Panc1 (cell line): ENCODE measurements around the gene TULP3. TPM values are rescaled to one million over a fixed set of nuclear protein-coding genes. Genes with fewer than 3 reads are reported as not detected.
"Not testable (repeated sequence)": the region's sequence is repeated elsewhere in the genome, so short reads cannot be mapped to it uniquely, and the experiment has no call there.

Source experiments
- ATAC-seq: fragments of 200-7000 bp; cut with Tn5 transposase; 2 replicates; pipeline ENCODE4 v1.9.1; 2020; ENCODE audit warnings: mild to moderate bottlenecking, moderate library complexity
- BruUV-seq: library from RNA; stranded (reverse); fragments of 400-500 nt; replicated peaks from 2 replicates; lab custom pipeline; 2021; lab: Mats Ljungman, UMichigan
- CTCF ChIA-PET: fragments of 300-600 bp; sonication (Branson Sonifier 250); formaldehyde crosslinking; loops from one replicate; lab custom pipeline; 2022; ENCODE audit warnings: antibody characterized with exemption; lab: Charles Lee
- POLR2A ChIA-PET: fragments of 300-600 bp; sonication (Branson Sonifier 250); formaldehyde crosslinking; loops from one replicate; lab custom pipeline; 2022; ENCODE audit warnings: antibody characterized with exemption; lab: Charles Lee
- DNase-seq: peaks from one replicate; pipeline ENCODE4 v3.0.0-alpha.2; 2010; ENCODE audit warnings: low read depth, low spot score
- H3K27ac ChIP-seq: 2 replicates; pipeline ENCODE4 v1.5.1; 2011; ENCODE audit warnings: mild to moderate bottlenecking, low read length, inconsistent platforms
- H3K27me3 ChIP-seq: fragments of 200-500 bp; sonication (Bioruptor generic); 2 replicates; pipeline ENCODE4 v1.6.0; 2014; ENCODE audit warnings: low read length, inconsistent platforms; ENCODE audit not compliant: control insufficient read depth, insufficient read depth
- H3K36me3 ChIP-seq: fragments of 200-500 bp; sonication (Bioruptor generic); 2 replicates; pipeline ENCODE4 v1.5.1; 2014; ENCODE audit warnings: inconsistent platforms, mild to moderate bottlenecking, low read length, moderate library complexity; ENCODE audit not compliant: control insufficient read depth, insufficient read depth
- H3K4me1 ChIP-seq: 2 replicates; pipeline ENCODE4 v1.5.1; 2011; ENCODE audit warnings: inconsistent platforms, mild to moderate bottlenecking, low read length, moderate library complexity; ENCODE audit not compliant: control insufficient read depth, insufficient read depth
- H3K4me3 ChIP-seq, 2 experiments: 2 replicates each; pipeline ENCODE4 v1.5.1; 2011 to 2012; ENCODE audit warnings: low read depth in 2 of 2, low read length in 2 of 2, mild to moderate bottlenecking in 2 of 2, inconsistent platforms in 1 of 2, moderate library complexity in 1 of 2
- H3K9me3 ChIP-seq: fragments of 200-500 bp; sonication (Bioruptor generic); 2 replicates; pipeline ENCODE4 v1.5.1; 2014; ENCODE audit warnings: low read depth, mild to moderate bottlenecking, inconsistent platforms, low read length, moderate library complexity; ENCODE audit not compliant: control insufficient read depth, insufficient read depth
- CTCF ChIP-seq: fragments of 450-650 bp; IDR thresholded peaks from 2 replicates; pipeline ENCODE4 v1.5.1; 2017; ENCODE audit warnings: mild to moderate bottlenecking
- POLR2AphosphoS5 ChIP-seq: IDR thresholded peaks from 2 replicates; pipeline ENCODE4 v1.6.1; 2012; ENCODE audit warnings: mild to moderate bottlenecking, low read depth, low read length, moderate library complexity
- SIN3A ChIP-seq: IDR thresholded peaks from 2 replicates; pipeline ENCODE4 v1.6.1; 2012; ENCODE audit warnings: low read depth, mild to moderate bottlenecking, low read length, moderate library complexity, borderline replicate concordance; ENCODE audit not compliant: insufficient read depth
- TCF7L2 ChIP-seq: IDR thresholded peaks from 2 replicates; pipeline ENCODE4 v1.6.1; 2011; ENCODE audit warnings: mild to moderate bottlenecking, low read depth, low read length, inconsistent platforms
- in situ Hi-C: cut with HindIII; loops from 2 replicates; pipeline ENCODE4 v1.10.0; 2016; ENCODE audit warnings: low sequenced_read_pairs, low pct_unique_long_range_greater_than_20kb
- intact Hi-C: fragments of 100-400 bp; cut with micrococcal nuclease; formaldehyde crosslinking; loops from one replicate; pipeline ENCODE4 v1.10.0; 2022; ENCODE audit not compliant: unreplicated experiment
- total RNA-seq: library from RNA; stranded (reverse); gene quantifications from one replicate; pipeline ENCODE4 v1.2.1, GENCODE V29; 2021; ENCODE audit not compliant: unreplicated experiment

Gene TULP3
- total RNA-seq, 1 experiment from 2014 or later = 29.3 TPM

GRCh38 chr12:2868986-2869632 lies 21.6 kb upstream of the TULP3 start:
- H3K9me3 ChIP-seq, H3K4me3 ChIP-seq, H3K27ac ChIP-seq, BruUV-seq, H3K36me3 ChIP-seq, ATAC-seq, intact Hi-C loops, H3K4me1 ChIP-seq, H3K27me3 ChIP-seq, DNase-seq, in situ Hi-C loops: not testable (repeated sequence)
- ChIA-PET CTCF (interaction anchor here (0.6 to 0.7 kb wide), 2 partner anchors 22 to 76 kb away, joined by 3 to 4 read pairs; no protein-coding TSS in a partner anchor), POLR2A (interaction anchor here (0.7 kb wide), 1 partner anchor 24 kb away, joined by 7 read pairs; no protein-coding TSS in a partner anchor)

- DNase-seq = no peak
- peaks cover 5% of the 10 kb centered on the region for H3K36me3 ChIP-seq
- peak overlapping the region; percentile 83 to 95 for H3K4me3 ChIP-seq
- H3K27ac ChIP-seq = peak overlapping the region; percentile 96
- ChIA-PET POLR2A (interaction anchor here (0.7 kb wide), 1 partner anchor 96 kb away, joined by 9 read pairs; no protein-coding TSS in a partner anchor), CTCF (interaction anchor here (0.8 kb wide), 1 partner anchor 197 kb away, joined by 3 read pairs; no protein-coding TSS in a partner anchor)
- BruUV-seq = no TSS peak
- in situ Hi-C loops (no loop called here), intact Hi-C loops (no loop called here)
- no peaks in the 10 kb centered on the region for H3K27me3 ChIP-seq
- peaks cover 7% of the 10 kb centered on the region for H3K4me1 ChIP-seq
- no peak for TF ChIP-seq CTCF
- TF ChIP-seq SIN3A = peak; percentile 39; the same call in 1 of the 2 replicates
- no peaks in the 10 kb centered on the region for H3K9me3 ChIP-seq
- peak; percentile 85 for ATAC-seq
Measured at GRCh38 chr12:2876431-2877046, 14.2 kb upstream of the TULP3 start.

DNA sequence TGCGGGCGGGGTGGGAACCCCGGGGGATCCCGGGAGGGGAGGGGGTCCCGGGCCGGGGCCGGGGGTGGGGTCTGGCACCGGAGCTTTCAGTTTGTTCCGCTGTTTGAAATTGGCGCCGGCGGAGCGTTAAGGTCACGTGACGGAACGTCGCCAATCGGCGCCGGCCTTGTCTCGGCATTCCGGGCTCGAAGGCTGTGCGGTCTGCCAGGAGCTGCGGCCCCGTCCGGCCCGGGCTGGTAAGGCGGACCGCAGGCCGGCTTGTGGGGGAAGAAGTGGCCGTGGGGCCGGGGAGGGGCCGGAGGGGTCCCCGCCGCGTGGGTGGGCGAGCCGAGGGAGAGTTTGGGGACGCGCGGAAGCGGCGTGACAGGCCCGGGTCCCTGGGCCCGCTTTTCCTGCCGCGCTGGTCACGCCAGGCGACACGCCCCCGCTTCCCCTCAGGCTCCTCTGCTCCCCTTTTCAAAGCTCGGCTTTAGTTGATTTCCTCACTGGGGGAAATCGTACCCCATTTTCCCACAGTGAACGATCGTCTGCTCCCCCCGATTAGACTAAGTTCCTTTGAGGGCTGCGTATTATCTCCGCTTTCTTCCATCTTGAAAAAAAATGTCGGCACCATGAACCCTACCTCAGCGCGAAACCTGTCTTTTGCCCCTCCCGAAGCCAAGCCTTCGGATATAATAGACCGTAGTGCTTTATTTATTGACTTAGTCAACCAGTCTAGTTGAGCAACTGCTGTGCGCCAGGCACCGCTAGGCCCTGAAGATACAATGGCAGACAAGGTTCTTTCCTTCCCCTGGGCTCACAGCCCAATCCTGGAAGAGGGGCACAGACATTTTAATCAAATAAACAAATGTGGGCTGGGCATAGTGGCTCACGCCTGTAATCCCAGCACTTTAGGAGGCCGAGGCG lies 13.4 kb upstream of the TULP3 start, which contains the start of the genes FOXM1 and RHNO1:
Gene FOXM1 (minus strand): TSS at position 128 of the 906 bp plus-strand sequence. CDS start 2,696 bp downstream, outside the sequence.
Gene RHNO1 (plus strand): TSS at position 177 of the 906 bp plus-strand sequence. CDS start 8,144 bp downstream, outside the sequence.
- intact Hi-C loops (no loop called here), in situ Hi-C loops (no loop called here)
- DNase-seq (no peak), ATAC-seq (peak; percentile 95)
- Histone ChIP-seq H3K27ac (peak within 1 kb of the TSS; percentile 98), H3K9me3 (no peaks in the 10 kb centered on the region), H3K36me3 (no peaks in the 10 kb centered on the region; the same call in none of the 2 replicates), H3K4me3 (peak within 1 kb of the TSS; percentile 83 to 95), H3K4me1 (peaks cover 7% of the 10 kb centered on the region), H3K27me3 (no peaks in the 10 kb centered on the region)
- ChIA-PET CTCF (interaction anchor here (0.8 kb wide), 1 partner anchor 196 kb away, joined by 3 read pairs; no protein-coding TSS in a partner anchor), POLR2A (interaction anchor here (0.7 kb wide), 1 partner anchor 96 kb away, joined by 9 read pairs; no protein-coding TSS in a partner anchor)
- TF ChIP-seq CTCF (no peak), POLR2AphosphoS5 (peak; percentile 62), TCF7L2 (no peak), SIN3A (peak; percentile 42; the same call in 1 of the 2 replicates)
- TSS peak; percentile 89 for BruUV-seq
